NCI-H748 (cell line): ENCODE measurements around the gene NDUFS8.

Experiments
- DNase-seq: peaks from one replicate; lab custom pipeline; 2025; ENCODE audit not compliant: unreplicated experiment; lab: John Stamatoyannopoulos, UW

NDUFS8 gene

GRCh38 chr11:68048681-68049508, 18.4 kb downstream of the NDUFS8 start:
- DNase-seq: no peak

DNA sequence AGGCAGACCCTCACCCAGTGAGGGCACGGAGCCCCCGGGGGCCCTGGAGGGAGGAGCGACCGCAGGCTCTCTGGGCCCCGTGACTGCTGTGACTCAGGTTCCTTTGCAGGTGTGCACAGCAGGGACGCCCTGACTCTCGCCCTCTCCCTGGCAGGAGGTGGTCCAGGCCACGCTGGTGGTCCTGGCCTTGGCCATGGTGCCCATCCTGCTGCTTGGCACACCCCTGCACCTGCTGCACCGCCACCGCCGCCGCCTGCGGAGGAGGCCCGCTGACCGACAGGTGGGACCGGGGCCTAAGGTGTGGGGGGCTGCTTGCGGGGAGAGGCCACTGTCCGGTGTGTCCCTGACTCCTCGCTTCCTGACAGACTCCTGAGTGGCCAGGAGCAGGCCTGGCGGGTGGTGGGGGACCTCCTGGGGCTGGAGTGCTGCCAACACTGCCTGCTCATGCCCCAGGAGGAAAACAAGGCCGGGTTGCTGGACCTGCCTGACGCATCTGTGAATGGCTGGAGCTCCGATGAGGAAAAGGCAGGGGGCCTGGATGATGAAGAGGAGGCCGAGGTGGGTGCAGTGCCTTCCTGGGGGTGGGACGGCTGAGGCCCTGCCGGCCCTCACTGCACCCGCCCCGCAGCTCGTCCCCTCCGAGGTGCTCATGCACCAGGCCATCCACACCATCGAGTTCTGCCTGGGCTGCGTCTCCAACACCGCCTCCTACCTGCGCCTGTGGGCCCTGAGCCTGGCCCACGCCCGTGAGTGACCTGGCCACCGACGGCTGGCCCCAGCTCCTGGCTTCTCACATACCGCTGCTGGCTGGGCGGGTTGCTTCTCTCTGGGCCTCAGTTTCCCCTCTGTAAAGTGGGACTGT, 19.3 kb downstream of the NDUFS8 start:
- no peak for DNase-seq

GRCh38 chr11:68050371-68050841, 19.9 kb downstream of the NDUFS8 start:
- DNase-seq: no peak

DNA sequence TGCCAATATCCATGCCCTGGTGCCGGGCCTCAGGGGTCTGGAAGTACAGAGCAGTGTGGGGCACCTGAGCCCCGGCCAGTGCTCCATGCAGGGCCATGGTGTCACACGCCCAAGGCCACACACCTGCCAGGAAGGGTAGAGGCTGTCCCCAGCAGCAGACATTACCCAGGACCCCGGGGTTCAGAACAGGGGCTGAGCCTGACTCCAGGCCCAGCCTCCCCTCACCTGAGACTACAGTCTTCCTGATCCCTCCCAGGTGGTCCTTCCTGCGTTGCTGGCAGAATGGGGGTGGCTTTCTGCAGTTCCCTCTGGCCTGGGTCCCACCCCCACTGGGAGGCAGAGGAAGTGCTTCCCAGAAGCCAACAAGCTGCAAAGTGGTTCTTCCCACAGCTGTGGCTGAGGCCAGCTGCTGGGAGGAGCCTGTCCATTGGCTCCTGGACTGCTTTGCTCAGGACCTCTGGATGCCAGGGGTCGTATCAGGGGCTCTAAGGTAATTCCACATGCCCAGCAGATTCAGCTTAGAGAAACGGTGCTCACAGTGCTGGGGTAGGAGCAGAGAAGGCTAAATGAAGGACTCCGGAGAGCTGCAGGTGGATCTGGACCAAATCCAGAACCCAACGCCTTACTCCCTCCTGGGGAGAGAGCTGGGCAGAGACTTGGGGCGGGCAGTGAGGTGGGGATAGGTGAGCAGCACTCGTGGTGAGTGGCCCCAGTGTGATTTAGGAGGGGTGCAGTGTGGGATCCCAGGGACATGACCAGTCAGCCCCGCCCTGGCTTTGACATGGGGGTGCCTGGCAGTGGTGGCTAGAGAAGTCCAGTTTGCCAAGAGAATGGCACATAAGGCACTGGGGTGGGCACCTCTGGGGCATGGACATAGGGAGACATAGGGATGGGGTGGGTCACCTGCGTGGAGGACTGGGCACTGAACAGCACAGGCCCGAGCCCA, 21.0 kb downstream of the NDUFS8 start:
- DNase-seq: no peak

- DNase-seq: no peak
Observed at GRCh38 chr11:68052137-68052873, 21.8 kb downstream of the NDUFS8 start.

- no peak for DNase-seq
Observed at GRCh38 chr11:68053117-68053516, 22.6 kb downstream of the NDUFS8 start.

GRCh38 chr11:68053981-68054812, 23.7 kb downstream of the NDUFS8 start:
- DNase-seq: no peak

- DNase-seq: no peak
Observed at GRCh38 chr11:68056317-68057285, 26.1 kb downstream of the NDUFS8 start.

- DNase-seq: no peak
Observed at GRCh38 chr11:68057807-68058206, 27.3 kb downstream of the NDUFS8 start.

DNA sequence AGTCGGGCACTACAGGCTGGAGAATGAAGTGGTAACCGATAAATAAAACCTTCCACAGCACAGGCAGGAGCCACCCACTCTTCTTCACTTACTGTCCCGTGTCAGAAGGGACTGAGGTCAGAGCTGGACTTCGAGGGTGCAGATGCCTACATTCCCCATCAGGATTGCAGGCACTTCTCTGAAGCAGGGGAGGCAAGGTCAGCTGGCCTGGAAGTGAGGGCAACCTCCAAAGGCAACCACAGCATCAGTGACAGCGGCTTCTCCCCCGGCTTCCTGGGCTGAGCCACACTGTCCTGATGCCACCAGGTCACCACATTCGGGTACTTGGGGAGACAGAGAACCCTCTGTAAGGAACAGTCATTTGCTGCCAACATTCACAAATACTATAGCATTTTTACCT, 31.0 kb downstream of the NDUFS8 start:
- no peak for DNase-seq

DNA sequence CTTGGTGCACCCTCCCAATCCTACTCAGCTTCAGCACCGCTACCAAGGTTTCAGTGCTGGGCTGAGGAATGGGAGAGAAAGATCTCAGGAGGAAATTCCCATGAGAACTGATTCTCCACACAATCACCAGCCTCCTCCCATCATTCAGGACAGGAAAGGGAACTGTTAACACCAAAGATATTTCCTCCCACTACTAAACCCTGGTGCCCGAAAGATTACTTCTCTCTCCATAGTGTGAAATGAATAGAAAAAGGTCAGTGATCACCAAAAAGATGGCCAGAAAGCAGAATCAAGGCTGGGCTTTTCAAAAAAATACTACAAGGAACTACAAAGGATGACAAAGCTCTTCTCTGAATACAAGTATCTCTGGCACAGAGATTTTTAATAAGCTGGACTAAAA, 34.4 kb downstream of the NDUFS8 start:
- no peak for DNase-seq

DNA sequence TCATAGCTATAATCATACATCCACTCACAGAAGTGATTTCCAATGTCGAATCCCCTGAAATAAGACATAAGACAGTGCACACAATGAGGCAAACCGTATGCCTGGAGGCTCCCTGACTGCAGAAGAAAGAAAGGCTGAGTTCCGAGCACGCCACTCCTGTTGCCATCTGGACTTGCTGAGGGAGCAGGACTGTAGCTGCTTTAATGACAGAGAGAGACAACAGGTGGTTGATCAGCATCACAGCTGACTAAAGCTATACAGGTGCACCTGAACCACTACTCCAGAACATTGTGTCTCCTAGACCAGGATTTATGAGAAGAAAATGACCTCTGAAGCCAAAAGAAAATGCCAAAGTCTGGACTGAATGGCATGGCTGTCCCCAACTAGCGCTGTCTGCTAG, 35.4 kb downstream of the NDUFS8 start:
- no peak for DNase-seq

GRCh38 chr11:68066742-68067141, 36.3 kb downstream of the NDUFS8 start:
- no peak for DNase-seq

DNA sequence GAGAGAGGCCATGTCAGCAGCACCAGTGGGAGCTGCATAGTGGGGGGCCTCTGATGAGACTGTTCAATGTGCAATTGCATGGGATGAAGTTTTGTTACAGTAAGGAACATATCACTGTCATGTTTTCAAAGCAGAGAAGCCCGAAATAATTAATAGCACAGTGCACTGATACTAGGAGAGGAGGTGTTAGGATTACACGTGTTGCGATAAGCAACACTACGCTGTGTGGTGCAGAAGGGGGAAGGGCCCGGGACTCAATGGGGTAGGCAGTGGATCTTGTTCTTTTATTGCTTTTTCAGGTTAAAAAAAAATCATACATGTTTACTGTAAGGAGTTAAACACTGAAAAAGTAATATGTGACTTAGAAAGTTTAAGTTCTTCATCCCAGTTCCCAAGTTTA, 37.5 kb downstream of the NDUFS8 start:
- no peak for DNase-seq

GRCh38 chr11:68071281-68072048, 41.0 kb downstream of the NDUFS8 start:
- no peak for DNase-seq

GRCh38 chr11:68074584-68075352, 44.3 kb downstream of the NDUFS8 start:
- DNase-seq: peak; percentile 14
